Stimulated activated CD4-positive, alpha-beta T cell treated with anti-CD3 and anti-CD28 coated beads, Interleukin-2, amount 100 ng/mL, for 48 hours (primary cell): ENCODE data around the gene SPRED2.
"Not testable (repeated sequence)": the region's sequence is repeated elsewhere in the genome, so short reads cannot be mapped to it uniquely, and the experiment has no call there.

ENCODE experiments used
- DNase-seq, 2 donors: peaks; one replicate each; pipeline ENCODE4 v3.0.0-alpha.2; 2020

SPRED2 gene

DNA sequence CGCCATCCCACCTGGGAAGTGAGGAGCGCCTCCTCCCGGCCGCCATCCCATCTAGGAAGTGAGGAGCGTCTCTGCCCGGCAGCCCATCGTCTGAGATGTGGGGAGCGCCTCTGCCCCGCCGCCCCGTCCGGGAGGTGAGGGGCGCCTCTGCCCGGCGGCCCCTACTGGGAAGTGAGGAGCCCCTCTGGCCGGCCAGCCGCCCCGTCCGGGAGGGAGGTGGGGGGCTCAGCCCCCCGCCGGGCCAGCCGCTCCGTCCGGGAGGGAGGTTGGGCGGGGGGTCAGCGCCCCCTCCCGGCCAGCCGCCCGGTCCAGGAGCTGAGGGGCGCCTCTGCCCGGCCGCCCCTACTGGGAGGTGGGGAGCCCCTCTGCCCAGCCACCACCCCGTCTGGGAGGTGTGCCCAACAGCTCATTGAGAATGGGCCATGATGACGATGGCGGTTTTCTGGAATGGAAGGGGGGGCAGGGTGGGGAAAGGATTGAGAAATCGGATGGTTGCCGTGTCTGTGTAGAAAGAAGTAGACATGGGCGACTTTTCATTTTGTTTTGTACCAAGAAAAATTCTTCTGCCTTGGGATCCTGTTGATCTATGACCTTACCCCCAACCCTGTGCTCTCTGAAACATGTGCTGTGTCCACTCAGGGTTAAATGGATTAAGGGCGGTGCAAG, 93.4 kb downstream of the SPRED2 start:
- DNase-seq = not testable (repeated sequence)

DNA sequence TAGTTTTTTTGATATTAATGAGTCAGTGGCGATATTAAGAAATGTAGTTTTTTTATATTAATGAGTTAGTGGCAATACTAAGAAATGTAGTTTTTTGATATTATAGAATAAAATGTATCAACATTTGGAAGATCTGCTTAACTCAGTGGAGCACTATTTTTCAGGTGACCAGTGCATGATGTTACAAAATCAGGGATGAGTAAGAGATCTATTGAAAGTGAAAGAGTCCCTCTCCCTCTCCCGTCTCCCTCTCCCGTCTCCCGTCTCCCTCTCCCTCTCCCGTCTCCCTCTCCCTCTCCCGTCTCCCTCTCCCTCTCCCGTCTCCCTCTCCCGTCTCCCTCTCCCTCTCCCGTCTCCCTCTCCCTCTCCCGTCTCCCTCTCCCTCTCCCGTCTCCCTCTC, 94.5 kb downstream of the SPRED2 start:
- DNase-seq = not testable (repeated sequence)

DNA sequence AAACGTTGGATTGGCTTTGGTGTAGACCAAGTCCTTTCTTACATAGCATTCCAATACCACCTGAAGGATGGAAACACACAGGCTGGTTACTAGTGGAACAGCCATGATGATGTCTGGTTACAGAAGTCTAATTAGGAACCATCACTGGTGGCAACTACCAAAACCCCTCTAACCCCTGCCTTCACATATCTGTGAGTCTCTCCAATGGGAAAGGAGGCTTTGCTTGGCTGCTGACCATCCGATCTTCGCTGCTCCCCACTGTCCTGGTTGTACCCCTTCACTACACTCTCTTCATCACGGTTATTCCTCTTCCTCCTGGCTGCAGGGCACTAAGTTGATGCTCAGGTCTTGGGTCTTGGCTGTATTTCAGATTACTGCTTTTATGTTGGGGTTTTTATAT, 97.7 kb downstream of the SPRED2 start:
- no peak for DNase-seq

DNA sequence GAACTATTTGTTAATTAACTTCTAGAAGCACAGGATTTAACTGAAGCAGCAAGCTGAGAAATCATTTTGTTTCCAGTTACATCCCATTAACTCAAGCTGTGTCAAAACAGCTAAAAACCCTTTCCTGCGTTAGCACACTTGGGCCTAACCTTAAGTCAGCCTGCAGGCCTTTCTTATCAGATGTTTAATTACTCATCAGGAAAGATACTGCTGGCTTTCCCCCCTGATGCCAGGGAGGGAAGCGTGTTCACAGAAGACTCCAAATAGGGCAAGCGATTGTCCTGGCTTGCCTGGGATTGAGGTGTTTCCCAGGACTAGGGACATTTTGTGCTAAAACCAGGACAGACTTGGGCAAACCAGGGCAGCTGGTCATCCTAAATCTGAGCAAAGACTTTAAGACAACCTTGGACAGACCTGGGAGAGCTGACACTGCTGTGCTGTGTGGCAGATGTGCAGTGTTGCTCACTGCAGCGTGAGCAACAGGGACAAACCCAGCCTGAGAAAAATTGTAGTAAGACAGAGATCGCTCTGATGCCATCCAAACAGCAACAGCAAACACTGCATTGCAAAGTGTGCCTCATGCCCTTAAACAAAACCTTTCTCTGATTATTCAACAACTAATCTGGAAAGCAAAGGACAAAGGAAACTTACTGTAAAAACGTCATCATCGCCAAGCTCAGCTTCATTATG, 100.9 kb downstream of the SPRED2 start:
- no peak for DNase-seq

DNA sequence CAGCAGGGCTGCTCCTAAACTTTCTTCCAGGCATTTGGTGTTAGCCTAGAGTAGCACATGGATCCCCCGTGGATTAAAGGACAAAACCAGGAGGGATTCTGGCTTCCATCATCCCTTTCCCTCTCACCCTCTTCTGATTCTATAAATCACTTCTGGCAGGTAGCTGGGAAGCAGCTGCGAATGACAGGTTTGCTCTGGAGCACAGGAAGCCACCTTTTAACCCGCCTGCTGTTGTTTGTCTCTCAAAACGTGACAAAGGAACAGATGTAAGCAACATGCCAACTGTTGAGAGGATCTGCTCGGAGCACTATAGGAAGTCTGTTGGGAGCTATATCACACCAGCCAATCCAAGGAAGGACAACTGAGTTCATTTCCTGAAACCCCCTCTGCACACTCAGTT, 102.9 kb downstream of the SPRED2 start:
- DNase-seq = no peak

DNA sequence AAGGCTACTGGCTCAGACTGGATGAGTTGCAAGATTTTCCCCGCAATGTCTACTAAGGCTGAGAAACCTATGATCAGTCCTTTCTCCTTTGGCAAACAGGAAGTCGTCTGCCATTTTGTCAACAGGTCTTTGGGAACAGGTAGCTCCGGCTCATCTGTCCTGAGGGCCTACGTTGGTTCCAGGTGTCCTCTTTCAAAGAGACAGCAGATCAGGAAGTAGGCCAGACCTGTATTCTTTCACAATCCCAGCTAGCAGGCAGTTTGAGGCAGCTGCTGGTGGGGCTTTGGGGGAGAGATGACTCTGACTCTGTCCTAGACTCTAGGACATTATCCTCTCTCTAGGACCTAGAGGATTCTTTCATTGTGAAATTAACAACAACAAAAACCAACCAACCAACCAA, 106.1 kb downstream of the SPRED2 start:
- no peak for DNase-seq

DNA sequence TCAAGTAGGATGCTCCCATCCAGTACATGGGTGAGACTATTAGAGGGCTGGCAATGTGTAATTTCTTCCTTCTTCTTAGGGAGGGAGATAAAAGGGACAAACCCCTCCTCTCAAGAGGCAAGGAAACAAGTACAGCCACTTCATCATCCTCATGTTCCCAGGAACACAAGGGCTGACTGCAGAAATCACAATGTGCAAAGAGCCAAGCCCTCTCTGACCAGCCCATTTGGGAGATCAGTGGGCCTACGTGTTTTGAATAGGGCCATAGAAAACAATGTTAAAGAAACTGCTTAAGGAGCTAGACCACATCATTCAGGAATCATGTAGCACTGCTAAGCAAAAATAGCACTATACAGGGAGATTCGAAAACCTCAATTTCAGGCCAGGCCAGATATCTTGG, 107.3 kb downstream of the SPRED2 start:
- no peak for DNase-seq

DNA sequence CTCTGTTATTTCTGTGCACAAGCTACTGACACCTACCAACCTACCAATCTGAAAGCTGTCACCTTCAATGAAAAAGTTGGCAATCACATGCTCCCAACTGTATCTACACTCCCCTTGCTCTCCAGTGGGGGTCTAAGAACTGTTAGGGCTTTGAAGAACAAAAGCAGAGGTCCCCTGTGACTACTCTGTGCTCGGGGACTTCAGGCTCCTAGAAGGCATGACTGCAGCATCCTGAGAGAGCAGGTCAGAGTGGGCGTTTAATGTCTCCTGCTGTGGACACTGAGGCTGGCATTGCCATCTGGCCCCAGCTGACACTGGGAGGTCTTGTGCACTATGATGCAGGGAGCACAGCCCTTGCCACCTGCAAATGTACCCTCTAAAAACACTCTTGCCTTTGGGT, 111.5 kb downstream of the SPRED2 start:
- DNase-seq = no peak

DNA sequence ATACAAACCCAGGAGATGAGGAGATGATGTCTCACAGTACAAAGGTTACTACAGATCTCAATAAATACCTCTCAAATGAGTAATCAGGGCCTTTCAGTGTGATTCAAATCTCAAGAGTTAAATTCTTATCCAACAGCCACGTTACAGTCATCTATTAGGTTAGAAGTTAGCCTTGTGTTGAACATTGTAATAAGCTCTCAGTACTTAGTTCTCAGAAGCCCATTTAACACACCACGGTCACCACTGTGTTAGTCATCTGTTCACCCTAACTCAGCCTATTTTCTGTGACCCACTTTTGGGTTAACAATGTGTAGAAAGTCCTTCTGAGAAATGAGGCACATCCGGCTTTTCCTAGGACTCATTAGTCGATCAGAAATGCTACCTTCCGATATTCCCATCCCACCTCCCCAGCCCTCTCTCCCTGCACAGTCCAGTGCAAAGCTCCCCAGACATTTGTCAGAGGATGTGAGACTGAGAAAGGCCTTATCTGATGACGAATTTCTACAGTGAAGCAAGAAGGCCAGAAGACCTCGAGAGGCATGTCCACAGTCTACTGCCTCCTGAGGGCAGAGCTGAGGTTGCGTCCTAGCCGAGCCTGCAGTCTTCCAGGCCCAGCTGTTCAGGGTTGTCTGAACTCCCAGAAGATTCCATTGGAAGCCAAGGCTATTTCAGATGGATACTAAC, 112.2 kb downstream of the SPRED2 start:
- peak in 1 of 2 donors; percentile 19 for DNase-seq

DNA sequence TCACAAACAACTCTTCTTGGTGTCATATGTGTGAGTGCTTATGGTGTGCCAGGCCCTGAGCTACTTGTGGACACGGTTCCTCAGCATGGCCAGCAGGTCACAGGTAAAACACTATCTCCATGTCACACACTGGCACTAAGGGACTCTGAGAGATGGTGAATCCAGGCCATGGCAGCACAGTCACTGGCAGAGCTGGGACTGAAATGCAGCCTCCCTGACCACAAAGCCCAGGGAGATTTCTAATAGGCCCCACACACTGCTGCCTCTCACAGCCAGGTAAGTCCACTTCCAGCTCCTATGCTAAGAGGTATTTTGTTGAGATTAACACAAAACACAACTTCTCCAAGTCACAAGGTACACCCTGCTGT, 112.7 kb downstream of the SPRED2 start:
- DNase-seq = no peak

DNA sequence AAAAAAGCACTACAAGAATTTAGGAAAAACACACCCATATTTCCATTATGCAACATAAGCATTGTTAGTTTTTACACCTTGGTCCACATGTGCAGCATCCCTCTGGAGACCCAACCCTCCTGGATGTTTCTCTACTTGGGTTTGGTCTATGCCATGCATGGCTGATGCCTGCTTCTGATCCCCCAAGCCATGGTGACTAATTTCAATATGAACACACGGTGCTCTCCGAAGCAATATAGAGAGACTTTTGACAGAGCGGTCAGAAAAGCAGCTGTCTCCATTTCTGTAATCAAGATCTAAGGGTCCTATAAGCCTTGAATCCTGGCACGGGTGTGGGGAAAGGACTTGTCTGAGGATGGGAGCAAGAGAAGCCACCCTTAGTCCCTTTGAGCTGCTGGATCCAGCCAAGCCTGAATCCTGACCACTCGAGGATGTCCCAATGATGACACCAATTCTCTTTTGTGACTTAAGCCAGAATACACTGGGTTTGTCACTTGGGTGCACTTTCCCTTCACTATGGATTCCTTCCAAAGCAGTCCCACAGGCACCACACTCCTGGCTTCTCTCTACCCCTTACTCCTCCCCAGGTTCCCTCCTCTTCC, 113.2 kb downstream of the SPRED2 start:
- DNase-seq = no peak

DNA sequence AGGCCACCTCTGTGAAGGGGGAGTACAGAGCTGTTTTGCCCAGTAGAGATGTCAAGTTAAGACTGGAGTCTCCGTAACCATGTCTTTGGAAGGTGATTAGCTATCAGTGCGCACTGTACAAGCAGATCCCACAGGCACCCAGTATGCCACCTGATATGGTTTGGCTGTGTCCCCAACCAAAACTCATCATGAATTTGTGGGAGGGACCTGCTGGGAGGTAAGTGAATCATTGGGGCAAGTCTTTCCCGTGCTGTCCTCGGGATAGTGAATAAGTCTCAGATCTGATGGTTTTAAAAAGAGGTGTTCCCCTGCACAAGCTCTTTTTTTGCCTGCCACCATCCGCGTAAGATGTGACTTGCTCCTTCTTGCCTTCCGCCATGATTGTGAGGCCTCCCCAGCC, 114.6 kb downstream of the SPRED2 start:
- DNase-seq = no peak

DNA sequence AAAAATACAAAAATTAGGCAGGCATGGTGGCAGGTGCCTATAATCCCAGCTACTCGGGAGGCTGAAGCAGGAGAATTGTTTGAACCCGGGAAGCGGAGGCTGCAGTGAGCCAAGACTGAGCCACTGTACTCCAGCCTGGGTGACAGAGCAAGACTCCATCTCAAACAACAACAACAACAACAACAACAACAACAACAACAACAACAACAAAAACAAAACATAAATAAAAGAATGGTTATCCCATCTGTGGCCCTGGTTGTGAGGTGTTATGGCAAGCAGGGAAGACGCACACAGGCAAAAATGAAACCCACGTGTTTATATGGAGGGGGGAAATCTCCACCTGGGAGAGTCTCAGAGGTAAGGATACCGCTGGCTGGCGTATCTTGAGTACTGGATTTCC, 115.0 kb downstream of the SPRED2 start:
- DNase-seq = not testable (repeated sequence)

DNA sequence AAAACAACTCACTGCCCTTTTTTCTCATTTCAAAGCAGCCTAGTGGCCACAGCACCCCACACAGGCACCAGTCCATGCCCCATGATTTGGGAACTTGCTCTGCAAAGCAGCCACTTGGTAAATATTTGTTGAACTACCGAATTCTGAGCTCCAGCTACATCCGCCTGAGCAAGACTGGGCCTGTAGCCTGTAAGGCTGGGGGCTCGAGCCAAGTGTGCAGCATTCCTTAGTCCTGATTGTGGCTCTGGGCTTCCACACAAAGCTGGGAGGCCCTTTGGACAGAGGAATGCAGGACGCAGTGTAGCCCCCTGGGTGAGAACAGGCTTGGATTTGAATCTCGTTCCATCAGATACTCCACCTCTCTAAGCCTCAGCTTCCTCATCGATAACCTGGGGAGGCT, 116.3 kb downstream of the SPRED2 start:
- DNase-seq = no peak

DNA sequence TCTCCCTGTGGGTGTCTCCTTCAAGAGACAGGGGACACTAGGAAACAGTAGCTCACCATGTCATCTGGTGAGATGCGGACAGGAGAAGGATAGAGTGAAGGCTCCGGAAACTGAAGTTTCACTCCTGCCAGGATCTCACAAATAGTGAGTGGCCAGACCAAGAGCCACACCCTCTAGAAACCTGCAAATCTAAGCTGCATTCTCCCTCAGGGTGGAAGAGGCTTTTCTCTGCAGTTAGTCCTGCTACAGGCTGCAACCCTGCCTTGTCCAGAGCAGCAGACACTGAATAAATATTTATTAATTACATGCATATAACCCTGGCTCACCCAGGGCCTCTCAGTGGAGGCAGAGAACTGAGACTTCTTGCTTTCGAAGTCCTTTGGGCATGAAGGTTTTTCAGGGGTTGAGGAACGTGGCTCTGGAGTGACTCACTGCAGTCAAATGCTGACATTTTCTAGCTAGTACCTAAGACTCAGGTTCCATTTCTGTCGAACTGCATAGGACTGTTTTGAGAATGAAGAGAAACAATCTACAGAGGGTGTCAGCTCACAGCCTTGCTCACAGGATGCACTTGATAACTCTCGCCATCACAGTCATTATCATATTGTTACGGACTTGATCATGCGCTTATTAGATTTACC, 117.5 kb downstream of the SPRED2 start:
- DNase-seq = no peak

DNA sequence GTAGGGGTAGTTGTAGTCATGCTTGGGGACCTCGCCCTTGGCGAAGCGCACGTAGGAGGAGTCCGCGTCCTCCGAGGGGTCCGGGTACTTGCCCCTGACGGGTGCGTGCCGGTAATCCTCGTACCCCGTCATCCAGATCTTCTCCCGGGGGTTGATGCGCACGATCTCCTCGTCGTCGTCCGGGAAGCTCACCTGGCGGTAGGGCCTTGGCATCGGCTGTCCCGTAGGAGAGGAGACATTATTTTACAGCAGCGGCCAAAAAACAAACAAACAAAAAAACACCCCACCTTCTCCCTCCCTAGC, 118.5 kb downstream of the SPRED2 start:
- DNase-seq = no peak

DNA sequence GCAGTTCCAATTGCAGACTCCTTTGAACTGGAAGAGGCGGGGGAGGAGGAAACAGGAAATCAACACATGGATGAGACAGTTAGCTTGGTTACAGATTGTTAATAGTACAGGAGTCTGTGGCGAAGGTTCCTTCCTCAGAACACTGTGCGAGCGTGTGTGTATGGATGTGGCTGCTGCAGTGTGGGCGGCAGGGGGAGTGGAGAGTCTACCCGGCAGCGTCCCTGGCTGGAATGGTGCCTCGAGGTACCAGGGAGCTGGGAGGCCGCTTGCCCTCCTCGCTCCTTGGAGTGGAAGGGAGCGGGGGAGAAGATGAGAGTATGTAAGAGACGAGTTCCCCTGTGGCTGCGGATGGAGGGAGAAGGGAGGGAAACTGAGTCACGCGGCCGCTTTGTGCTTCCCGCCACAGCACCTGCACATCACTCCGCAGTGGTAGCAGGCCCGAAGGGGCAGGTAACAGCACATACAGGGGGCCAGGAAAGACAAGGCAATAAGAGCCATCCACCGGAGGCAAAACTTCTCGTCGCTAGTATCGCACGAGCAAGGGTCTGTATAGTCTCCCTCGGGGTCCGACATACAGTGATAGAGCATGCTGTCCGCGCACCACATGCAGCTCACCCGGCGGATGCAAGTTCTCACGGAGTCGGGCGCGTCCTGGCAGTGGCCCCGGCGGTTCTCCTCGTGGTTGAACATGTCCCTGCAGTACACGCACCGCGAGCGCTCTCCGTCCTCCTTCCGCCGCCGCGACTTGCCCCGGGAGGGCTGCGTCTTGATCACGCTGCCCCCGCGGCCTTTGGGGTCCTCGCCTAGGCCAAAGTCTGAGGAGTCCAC, 119.1 kb downstream of the SPRED2 start:
- no peak for DNase-seq

DNA sequence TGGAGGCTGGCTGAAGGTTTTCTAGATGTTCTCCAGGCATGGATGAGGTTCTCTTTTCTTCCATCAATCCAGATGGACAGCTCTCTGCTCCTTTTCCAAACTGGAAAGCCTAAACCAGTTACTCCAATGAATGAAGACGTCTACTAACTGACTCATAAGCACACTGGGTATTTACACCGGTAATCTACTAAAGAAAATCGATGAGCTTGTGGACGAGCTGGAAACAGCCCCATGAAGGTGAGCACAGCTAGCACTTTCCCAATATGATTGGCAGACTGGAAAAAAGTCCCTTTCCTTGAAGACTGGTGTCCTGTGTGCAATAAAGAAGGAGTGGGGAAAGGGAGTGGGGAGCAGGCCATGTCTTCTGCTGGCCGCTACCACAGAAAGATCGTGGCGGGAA, 120.8 kb downstream of the SPRED2 start:
- DNase-seq = no peak

DNA sequence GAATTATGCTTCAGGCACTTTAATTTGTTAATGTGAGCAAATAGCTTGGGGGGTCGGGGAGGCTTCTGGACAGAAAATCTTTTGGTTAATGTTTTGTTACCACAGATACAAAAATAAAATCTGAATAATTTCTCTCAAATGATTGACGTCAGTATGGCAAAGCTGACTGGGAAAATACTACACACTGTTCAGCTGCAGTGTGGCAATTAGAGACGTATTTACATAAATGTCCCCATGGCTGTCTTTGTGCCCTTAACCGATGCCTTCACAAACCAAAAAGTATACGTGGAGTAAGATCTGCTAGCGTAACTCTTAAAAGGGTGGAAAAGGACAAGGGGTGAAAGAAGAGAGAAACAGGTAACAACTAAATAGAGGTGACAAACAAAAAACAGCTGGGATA, 121.3 kb downstream of the SPRED2 start:
- no peak for DNase-seq

DNA sequence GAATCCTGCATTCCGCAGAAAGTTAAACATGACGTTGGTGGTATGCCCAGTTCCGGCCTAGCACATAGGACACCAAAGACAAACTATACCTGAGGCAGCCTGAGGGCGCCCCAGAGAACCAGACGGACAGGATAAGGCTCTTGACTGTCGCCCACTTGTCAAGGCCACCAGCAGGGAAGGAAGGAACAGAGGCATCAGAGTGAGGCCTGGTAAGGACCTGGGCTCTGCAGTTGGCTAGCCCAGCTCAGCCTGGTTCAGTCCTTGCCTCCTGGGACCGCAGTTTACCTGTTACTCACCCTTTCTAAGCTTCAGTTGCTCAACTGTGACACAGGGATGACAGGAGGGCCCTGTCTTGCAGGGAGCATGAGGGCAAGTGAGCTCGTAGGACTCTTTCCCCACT, 122.7 kb downstream of the SPRED2 start:
- no peak for DNase-seq

DNA sequence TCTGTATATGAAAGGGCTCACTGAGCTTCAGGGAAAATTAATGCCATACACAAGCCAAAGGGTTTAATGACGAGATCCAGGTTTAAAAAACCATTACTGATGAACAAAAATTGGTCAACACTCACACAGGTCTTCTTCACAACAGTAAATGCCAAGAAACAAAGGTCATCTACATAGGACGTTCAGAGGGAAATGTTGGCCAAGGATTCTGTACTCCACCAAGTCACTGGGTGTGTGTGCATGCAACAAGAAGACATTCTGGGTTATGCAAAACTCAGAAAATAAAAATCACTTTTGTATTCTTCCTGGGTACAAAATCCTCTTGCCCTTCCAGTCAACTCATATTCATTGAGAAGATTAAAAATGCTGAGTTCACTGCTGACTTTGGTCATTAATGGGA, 126.5 kb downstream of the SPRED2 start:
- DNase-seq = no peak
